ENCODE results near the gene SMAP2.

GRCh38 chr1:40384413-40384762 lies 10.9 kb downstream of the SMAP2 start:
- TF ChIP-seq CTCF (IDR thresholded peaks at IDR 0.05): no peak
- TF ChIP-seq POLR2A (IDR thresholded peaks at IDR 0.05): no peak

Data from right lobe of liver (tissue), 4 donors.